SK-N-SH (cell line): ENCODE data around the gene TMEM131L.

Source experiments
- POLR2AphosphoS5 ChIP-seq: IDR thresholded peaks from 2 replicates; pipeline ENCODE4 v1.6.1; 2012; ENCODE audit warnings: low read depth, low read length
- RCOR1 ChIP-seq: fragments of 150-350 bp; IDR thresholded peaks from 2 replicates; pipeline ENCODE4 v1.6.1; 2017; ENCODE audit warnings: antibody characterized with exemption, low read length
- TF ChIP-seq, protein P1 (sequence below): fragments of 200-600 bp; sonication (generic); IDR thresholded peaks from 2 replicates; pipeline ENCODE4 v1.6.1; 2017; ENCODE audit warnings: antibody characterized with exemption, mild to moderate bottlenecking, moderate library complexity
- TF ChIP-seq, protein P2 (sequence below): IDR thresholded peaks from 2 replicates; pipeline ENCODE4 v1.6.1; 2012; ENCODE audit warnings: mild to moderate bottlenecking, low read depth, low read length, moderate library complexity

DNA sequence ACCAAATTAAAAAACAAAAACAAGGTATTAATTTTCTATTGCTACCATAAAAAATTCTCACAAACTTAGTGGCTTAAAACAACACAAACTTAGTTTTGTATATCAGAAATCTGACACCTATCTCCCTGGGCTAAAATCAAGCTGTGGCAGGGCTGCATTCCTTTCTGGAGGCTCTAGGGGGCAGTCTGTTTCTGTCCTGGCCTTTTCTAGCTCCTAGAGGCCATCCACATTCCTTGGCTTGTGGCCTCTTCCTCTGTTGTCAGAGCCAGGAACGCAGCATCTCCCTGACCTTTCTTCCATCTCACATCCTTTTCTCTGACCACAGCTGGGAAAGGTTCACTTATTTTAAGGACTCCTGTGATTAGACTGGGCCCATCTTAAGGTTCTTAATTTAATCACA lies 179.0 kb downstream of the TMEM131L start:
- TF ChIP-seq POLR2AphosphoS5 (no peak), RCOR1 (no peak)
- TF ChIP-seq, protein P1, sequence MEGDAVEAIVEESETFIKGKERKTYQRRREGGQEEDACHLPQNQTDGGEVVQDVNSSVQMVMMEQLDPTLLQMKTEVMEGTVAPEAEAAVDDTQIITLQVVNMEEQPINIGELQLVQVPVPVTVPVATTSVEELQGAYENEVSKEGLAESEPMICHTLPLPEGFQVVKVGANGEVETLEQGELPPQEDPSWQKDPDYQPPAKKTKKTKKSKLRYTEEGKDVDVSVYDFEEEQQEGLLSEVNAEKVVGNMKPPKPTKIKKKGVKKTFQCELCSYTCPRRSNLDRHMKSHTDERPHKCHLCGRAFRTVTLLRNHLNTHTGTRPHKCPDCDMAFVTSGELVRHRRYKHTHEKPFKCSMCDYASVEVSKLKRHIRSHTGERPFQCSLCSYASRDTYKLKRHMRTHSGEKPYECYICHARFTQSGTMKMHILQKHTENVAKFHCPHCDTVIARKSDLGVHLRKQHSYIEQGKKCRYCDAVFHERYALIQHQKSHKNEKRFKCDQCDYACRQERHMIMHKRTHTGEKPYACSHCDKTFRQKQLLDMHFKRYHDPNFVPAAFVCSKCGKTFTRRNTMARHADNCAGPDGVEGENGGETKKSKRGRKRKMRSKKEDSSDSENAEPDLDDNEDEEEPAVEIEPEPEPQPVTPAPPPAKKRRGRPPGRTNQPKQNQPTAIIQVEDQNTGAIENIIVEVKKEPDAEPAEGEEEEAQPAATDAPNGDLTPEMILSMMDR, result peak; percentile 26; the same call in 1 of the 2 replicates
- TF ChIP-seq, protein P2, sequence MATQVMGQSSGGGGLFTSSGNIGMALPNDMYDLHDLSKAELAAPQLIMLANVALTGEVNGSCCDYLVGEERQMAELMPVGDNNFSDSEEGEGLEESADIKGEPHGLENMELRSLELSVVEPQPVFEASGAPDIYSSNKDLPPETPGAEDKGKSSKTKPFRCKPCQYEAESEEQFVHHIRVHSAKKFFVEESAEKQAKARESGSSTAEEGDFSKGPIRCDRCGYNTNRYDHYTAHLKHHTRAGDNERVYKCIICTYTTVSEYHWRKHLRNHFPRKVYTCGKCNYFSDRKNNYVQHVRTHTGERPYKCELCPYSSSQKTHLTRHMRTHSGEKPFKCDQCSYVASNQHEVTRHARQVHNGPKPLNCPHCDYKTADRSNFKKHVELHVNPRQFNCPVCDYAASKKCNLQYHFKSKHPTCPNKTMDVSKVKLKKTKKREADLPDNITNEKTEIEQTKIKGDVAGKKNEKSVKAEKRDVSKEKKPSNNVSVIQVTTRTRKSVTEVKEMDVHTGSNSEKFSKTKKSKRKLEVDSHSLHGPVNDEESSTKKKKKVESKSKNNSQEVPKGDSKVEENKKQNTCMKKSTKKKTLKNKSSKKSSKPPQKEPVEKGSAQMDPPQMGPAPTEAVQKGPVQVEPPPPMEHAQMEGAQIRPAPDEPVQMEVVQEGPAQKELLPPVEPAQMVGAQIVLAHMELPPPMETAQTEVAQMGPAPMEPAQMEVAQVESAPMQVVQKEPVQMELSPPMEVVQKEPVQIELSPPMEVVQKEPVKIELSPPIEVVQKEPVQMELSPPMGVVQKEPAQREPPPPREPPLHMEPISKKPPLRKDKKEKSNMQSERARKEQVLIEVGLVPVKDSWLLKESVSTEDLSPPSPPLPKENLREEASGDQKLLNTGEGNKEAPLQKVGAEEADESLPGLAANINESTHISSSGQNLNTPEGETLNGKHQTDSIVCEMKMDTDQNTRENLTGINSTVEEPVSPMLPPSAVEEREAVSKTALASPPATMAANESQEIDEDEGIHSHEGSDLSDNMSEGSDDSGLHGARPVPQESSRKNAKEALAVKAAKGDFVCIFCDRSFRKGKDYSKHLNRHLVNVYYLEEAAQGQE, result no peak
